22Rv1 (cell line): Measurements from ENCODE around the gene PLXNB2.

Experiments
- H3K27ac ChIP-seq: fragments of 450-650 bp; 2 replicates; pipeline ENCODE4 v1.5.1; 2017
- ZFX ChIP-seq: fragments of 450-650 bp; IDR thresholded peaks from 2 replicates; pipeline ENCODE4 v1.6.1; 2017; ENCODE audit warnings: antibody characterized with exemption, borderline replicate concordance
- TF ChIP-seq, protein P1 (sequence below): fragments of 450-650 bp; IDR thresholded peaks from 2 replicates; pipeline ENCODE4 v1.5.1; 2017; ENCODE audit warnings: mild to moderate bottlenecking

PLXNB2 gene

DNA sequence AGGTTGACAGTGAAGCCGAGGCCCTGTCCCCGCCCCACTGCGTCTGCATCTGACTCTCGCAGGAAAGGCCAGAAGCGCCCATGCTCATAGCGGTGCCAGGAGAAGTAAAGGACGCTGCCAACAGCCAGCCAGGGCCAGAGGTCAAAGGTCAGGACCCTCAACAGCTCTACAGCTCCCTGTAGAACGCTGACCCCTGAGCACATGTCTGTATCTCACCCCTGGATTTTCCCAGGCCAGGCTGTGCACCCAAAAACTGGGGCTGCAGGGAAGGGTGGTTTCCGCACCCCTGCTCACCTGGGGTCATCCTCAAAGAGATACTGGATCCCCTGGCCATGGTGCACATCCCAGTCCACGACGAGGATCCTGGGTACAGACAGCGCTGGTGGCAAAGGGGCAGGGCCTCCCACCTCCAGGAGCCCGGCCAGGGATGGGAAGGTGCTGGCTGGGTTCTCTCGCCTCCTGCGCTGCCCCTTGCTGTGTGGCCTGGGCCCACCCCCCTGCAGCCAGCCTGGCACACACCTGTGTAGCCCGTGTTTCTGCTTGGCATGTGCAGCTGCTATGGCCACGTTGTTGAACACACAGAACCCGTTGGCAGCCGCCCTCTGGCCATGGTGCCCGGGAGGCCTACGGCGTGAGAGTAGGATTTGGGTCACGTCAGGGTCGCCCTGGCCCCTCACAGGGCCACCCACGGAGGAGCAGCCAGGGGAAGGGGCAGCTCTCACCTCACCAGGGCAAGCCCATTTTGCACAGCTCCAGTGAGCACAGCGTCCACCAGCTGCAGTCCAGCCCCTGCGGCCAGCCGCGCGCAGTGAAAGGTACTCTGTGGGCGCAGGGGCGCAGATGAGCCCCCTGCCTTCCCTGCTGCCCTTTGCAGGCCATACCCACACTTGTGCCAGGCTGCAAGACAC is 57.9 kb downstream of the PLXNB2 start:
- H3K27ac ChIP-seq, result peak overlapping the region; percentile 92
- TF ChIP-seq ZFX, result no peak
- TF ChIP-seq, protein P1, sequence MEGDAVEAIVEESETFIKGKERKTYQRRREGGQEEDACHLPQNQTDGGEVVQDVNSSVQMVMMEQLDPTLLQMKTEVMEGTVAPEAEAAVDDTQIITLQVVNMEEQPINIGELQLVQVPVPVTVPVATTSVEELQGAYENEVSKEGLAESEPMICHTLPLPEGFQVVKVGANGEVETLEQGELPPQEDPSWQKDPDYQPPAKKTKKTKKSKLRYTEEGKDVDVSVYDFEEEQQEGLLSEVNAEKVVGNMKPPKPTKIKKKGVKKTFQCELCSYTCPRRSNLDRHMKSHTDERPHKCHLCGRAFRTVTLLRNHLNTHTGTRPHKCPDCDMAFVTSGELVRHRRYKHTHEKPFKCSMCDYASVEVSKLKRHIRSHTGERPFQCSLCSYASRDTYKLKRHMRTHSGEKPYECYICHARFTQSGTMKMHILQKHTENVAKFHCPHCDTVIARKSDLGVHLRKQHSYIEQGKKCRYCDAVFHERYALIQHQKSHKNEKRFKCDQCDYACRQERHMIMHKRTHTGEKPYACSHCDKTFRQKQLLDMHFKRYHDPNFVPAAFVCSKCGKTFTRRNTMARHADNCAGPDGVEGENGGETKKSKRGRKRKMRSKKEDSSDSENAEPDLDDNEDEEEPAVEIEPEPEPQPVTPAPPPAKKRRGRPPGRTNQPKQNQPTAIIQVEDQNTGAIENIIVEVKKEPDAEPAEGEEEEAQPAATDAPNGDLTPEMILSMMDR, result no peak

DNA sequence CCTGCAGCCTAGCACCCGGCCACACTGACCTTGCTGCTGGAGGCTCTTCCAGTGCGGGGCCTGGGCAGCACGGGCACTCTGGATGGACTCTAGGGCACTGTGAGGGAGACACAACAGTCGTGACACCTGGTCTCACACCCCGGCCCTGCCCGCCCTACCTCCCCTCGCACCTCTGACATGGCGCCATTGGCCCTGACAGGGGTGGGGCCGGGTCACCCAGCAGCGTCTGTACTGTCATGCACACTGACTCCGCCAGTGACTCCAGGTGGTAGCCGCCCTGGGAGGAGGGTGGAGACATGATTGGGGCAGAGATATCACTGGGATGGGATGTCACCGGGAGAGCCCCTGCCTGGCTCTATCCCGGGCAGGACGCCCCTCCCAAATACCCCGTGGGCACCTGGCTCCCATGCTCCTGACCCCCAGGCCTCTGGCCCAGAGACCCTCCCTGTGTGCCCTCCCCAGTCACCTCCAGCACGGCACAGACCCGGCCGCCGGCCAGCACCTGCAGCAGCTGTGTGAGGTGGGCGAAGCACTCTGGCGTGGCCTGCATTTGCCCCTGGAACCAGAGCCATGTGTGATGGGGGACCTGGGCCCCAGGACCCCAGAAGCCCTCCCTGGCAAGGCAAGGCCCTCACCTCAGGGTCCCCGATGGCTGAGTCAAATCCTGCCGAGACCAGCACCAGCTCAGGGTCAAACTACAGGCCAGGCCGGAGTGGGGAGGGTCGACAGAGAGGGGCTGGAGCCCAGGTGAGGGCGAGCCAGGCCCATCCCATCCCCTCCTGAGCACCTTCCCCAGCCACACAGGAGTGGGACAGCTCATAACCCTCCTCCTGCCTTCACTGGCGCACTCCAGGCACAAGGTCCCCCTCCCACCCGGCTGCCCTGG is 59.0 kb downstream of the PLXNB2 start:
- H3K27ac ChIP-seq, result peak overlapping the region; percentile 92
- TF ChIP-seq ZFX, result no peak
- TF ChIP-seq, protein P1, result no peak

DNA sequence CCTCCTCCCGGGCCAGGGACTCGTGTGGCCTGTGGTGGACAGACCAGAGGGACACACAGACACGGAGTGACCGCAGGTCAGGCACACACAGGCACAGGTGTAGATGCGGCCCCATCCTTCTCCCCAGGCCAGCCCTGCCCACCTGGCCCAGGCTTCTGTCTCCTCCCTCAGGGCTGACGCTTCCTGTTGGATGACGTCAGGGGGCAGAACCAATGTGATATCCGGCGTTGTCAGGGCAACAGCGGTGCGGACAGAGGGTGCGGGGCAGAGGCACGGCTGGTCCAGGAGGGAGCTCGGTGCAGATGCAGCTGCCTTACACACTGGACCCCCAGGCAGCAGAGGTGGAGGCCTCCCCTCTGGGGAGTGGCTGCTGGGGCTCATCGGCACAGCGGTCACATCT is 59.7 kb downstream of the PLXNB2 start:
- TF ChIP-seq ZFX, result no peak
- TF ChIP-seq, protein P1, result no peak
- H3K27ac ChIP-seq, result peak overlapping the region; percentile 92

DNA sequence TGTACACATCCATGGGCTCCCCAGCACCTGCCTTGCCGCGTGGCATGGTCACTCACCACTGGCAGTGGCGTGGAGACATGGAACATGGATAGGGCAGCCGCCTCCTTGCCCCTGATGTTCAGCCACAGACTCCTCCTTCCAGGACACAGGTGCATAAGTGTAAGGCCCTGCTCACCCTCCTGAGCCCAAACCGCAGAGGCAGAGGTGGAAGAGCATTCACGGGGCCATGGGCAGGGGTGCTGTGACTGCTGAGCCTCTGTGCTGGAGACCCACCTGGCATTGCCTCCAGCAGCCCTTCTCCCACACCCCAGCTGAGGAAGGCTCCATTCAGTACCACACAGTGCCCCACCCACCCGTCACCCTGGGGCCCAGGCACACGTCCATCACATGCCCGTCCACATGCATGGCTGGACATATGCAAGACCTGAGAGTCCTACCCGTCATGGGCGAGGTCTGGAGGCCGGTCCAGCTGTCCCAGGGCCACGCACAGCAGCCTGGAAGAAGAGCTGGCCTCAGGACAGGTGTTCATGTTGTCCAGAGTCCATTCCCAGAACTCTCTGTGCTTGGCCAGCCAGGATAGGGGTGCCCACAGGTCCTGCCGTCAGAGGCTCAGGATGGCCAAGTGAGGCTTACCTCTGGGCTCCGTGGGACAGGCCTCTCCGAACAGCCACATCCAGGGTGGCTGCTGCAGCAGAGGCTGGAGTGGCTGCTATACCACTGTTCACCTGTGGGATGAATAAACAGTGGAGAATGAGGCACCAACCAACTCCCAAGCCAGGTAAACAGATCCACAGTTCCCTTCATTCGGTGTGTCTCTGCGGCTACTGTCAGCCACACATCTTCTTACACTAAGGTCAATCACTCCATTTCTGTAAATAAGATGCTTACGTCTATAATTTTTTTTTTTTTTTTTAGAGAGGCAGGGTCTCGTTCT is 60.9 kb downstream of the PLXNB2 start:
- TF ChIP-seq, protein P1, result peak; percentile 20
- TF ChIP-seq ZFX, result no peak
- peak overlapping the region; percentile 92 for H3K27ac ChIP-seq

DNA sequence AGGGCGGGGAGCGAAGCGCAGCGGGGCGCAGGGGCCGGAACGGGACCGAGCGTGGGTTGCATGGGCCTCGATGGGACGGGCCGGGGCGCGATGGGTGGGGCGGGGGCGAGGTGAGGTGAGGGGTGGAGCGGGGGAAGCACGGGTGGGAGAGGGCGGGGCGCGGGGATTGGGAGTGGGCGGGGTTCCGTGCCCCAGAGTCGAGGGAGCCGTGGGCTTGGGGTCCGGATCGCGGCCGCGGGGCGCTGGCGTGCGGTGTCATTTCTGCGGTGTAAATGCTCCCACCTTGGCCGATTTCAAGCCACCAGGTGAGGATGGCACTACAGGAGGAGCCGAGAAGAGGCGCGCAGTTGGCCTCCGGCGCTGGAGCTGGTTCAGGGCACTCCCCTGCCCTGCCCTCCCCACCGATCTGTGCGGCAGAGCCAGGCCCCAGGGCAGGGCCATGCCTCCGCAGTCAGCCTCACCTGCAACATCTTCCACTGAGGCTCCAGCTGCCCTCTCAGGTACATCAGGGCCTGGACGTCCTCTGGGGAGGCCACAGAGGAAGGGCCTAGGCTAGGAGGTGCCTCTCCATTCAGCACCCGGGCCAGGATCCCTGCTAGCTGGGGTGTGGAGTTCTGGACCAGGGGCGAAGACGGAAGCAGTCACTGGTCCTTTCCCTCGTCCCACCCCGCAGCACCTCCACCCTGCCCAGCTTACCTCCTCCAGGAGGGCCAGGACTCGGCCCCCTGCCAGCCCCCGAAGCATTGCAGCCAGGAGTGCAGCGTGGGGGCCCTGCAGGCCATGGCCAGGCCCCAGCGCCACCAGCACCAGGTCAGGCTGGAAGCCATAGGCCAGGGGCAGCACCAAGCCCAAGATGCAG is 62.0 kb downstream of the PLXNB2 start:
- peak overlapping the region; percentile 92 for H3K27ac ChIP-seq
- TF ChIP-seq ZFX, result no peak
- TF ChIP-seq, protein P1, result no peak
